Endothelial cell of umbilical vein (primary cell): ENCODE measurements around the gene SIGLEC7. TPM values are rescaled to one million over a fixed set of nuclear protein-coding genes. Genes with fewer than 3 reads are reported as not detected.

Experiments
- BruUV-seq: library from RNA; stranded (reverse); fragments of 400-500 nt; replicated peaks from 2 replicates; lab custom pipeline; 2021; lab: Mats Ljungman, UMichigan
- CTCF ChIA-PET: fragments of 300-600, 350-600 bp; sonication (Branson Sonifier 250); formaldehyde crosslinking; loops from one replicate; lab custom pipeline; 2021; ENCODE audit warnings: antibody characterized with exemption, inconsistent platforms; lab: Charles Lee
- POLR2A ChIA-PET: fragments of 300-600, 350-600 bp; sonication (Branson Sonifier 250); formaldehyde crosslinking; loops from one replicate; lab custom pipeline; 2021; ENCODE audit warnings: antibody characterized with exemption, inconsistent platforms; lab: Charles Lee
- DNase-seq: peaks from one replicate; pipeline ENCODE4 v3.0.0-alpha.2; 2011; ENCODE audit warnings: low read depth, low spot score
- FAIRE-seq: peaks from 2 replicates; lab custom pipeline; 2011; peaks lifted over from hg19 to GRCh38; lab: Jason Lieb, UNC
- H2AFZ ChIP-seq: 2 replicates; pipeline ENCODE4 v1.6.0; 2012; ENCODE audit warnings: low read depth, low read length, control low read depth, inconsistent platforms
- H3K27ac ChIP-seq: 2 replicates; pipeline ENCODE4 v1.5.1; 2011; ENCODE audit warnings: low read depth, mild to moderate bottlenecking, control low read depth, low read length, moderate library complexity; ENCODE audit not compliant: insufficient read depth
- H3K27me3 ChIP-seq, 2 experiments: 2 replicates each; pipeline versions ENCODE4 v1.6.0 to v1.6.1; 2011; ENCODE audit warnings: low read length in 2 of 2, mixed read lengths in 1 of 2; ENCODE audit not compliant: control insufficient read depth in 2 of 2, insufficient read depth in 2 of 2
- H3K36me3 ChIP-seq, 2 experiments: 2 replicates in 1 of 2; 3 replicates in 1 of 2; pipeline ENCODE4 v1.5.1; 2011; ENCODE audit warnings: low read length in 2 of 2, mild to moderate bottlenecking in 1 of 2, moderate library complexity in 1 of 2; ENCODE audit not compliant: control insufficient read depth in 2 of 2, insufficient read depth in 2 of 2; ENCODE audit errors: extremely low read depth in 1 of 2
- H3K4me1 ChIP-seq: 3 replicates; pipeline ENCODE4 v1.5.1; 2011; ENCODE audit warnings: mild to moderate bottlenecking, low read length; ENCODE audit not compliant: control insufficient read depth, insufficient read depth; ENCODE audit errors: extremely low read depth
- H3K4me2 ChIP-seq: 2 replicates; pipeline ENCODE4 v1.6.1; 2011; ENCODE audit warnings: low read length, control low read depth, mixed read lengths; ENCODE audit not compliant: insufficient read depth
- H3K4me3 ChIP-seq, 3 experiments: fragments of 200-600 bp in 1 of 3; sonication (generic), shearing (Covaris generic) in 1 of 3; replicated peaks in 1 of 3; 2 replicates each; pipeline ENCODE4 v1.5.1; 2011 to 2016; ENCODE audit warnings: control low read depth in 3 of 3, low read length in 3 of 3, mild to moderate bottlenecking in 2 of 3, inconsistent platforms in 1 of 3, low read depth in 1 of 3, moderate library complexity in 1 of 3; ENCODE audit not compliant: insufficient read depth in 1 of 3
- H3K79me2 ChIP-seq: 2 replicates; pipeline ENCODE4 v1.6.0; 2012; ENCODE audit warnings: low read length, inconsistent platforms; ENCODE audit not compliant: control insufficient read depth, insufficient read depth
- H3K9ac ChIP-seq: replicated peaks from 2 replicates; pipeline ENCODE3; 2011; ENCODE audit warnings: low read length, control low read depth; ENCODE audit not compliant: insufficient read depth; ENCODE audit errors: extremely low read depth
- H3K9me1 ChIP-seq: replicated peaks from 3 replicates; pipeline ENCODE4 v1.6.0; 2011; ENCODE audit warnings: mild to moderate bottlenecking, low read length; ENCODE audit not compliant: control insufficient read depth, insufficient read depth; ENCODE audit errors: extremely low read depth
- H3K9me3 ChIP-seq: replicated peaks from 2 replicates; pipeline ENCODE4 v1.5.1; 2012; ENCODE audit warnings: low read length, inconsistent platforms; ENCODE audit not compliant: control insufficient read depth, insufficient read depth
- H4K20me1 ChIP-seq: replicated peaks from 2 replicates; pipeline ENCODE3; 2011; ENCODE audit warnings: mild to moderate bottlenecking, low read length; ENCODE audit not compliant: control insufficient read depth, insufficient read depth; ENCODE audit errors: extremely low read depth
- EZH2 ChIP-seq: IDR thresholded peaks from 2 replicates; pipeline ENCODE4 v1.6.1; 2012; ENCODE audit warnings: borderline replicate concordance, low read depth, mild to moderate bottlenecking, moderate library complexity, low read length, inconsistent platforms; ENCODE audit not compliant: severe bottlenecking
- FOS ChIP-seq: IDR thresholded peaks from 2 replicates; pipeline ENCODE4 v1.6.1; 2011; ENCODE audit warnings: mild to moderate bottlenecking, low read length, moderate library complexity, borderline replicate concordance; ENCODE audit not compliant: insufficient read depth
- GATA2 ChIP-seq: IDR thresholded peaks from 2 replicates; pipeline ENCODE4 v1.7.0; 2011; ENCODE audit warnings: low read depth, mild to moderate bottlenecking, moderate library complexity, mixed read lengths, low read length; ENCODE audit not compliant: insufficient read length, insufficient read depth
- JUN ChIP-seq: IDR thresholded peaks from 2 replicates; pipeline ENCODE4 v1.6.1; 2011; ENCODE audit warnings: borderline replicate concordance, low read depth; ENCODE audit not compliant: insufficient read length, insufficient read depth
- MAX ChIP-seq: IDR thresholded peaks from 2 replicates; pipeline ENCODE4 v1.6.1; 2011; ENCODE audit not compliant: insufficient read depth, insufficient read length
- MYC ChIP-seq: IDR thresholded peaks from one replicate; pipeline ENCODE4 v1.6.1; 2011; ENCODE audit warnings: mild to moderate bottlenecking, low read depth, low read length
- POLR2A ChIP-seq: IDR thresholded peaks from 2 replicates; pipeline ENCODE4 v1.6.1; 2012; ENCODE audit warnings: low read depth, mild to moderate bottlenecking, control low read depth, low read length
- POLR2AphosphoS5 ChIP-seq: IDR thresholded peaks from 2 replicates; pipeline ENCODE4 v1.6.1; 2012; ENCODE audit warnings: low read depth, mild to moderate bottlenecking, control low read depth, low read length, moderate library complexity; ENCODE audit not compliant: insufficient read depth
- dilution Hi-C: fragments of 300-500 bp; cut with MboI; formaldehyde crosslinking; loops from one replicate; pipeline ENCODE4 v1.15.0; 2019; ENCODE audit warnings: low sequenced_read_pairs; ENCODE audit not compliant: extremely low pct_ligation_motif_present
- intact Hi-C: fragments of 100-400 bp; cut with micrococcal nuclease; formaldehyde crosslinking; loops from one replicate; pipeline ENCODE4 v1.10.0; 2022
- polyA plus RNA-seq, 4 experiments: library from polyadenylated mRNA; depleted of rRNA in 3 of 4; stranded (reverse) in 3 of 4; unstranded in 1 of 4; fragments of >200 nt; gene quantifications; 2 replicates each; pipeline versions ENCODE4 v1.2.1 to v1.2.3, GENCODE V29; 2011 to 2012; ENCODE audit warnings: missing spikeins in 1 of 4
- total RNA-seq: library from RNA; stranded (reverse); gene quantifications from 2 replicates; pipeline ENCODE4 v1.2.3, GENCODE V29; 2021
- TF ChIP-seq, protein P1 (sequence below), 2 donors: IDR thresholded peaks; 1 replicate in 1 of 2; 2 replicates in 1 of 2; pipeline ENCODE4 v1.5.1; 2011; ENCODE audit warnings: low read length in 2 of 2, mild to moderate bottlenecking in 2 of 2, moderate library complexity in 2 of 2, control low read depth in 1 of 2, inconsistent platforms in 1 of 2, low read depth in 1 of 2; ENCODE audit not compliant: insufficient read depth in 1 of 2; ENCODE audit errors: extremely low read depth in 1 of 2

SIGLEC7 gene
- total and polyA plus RNA-seq, 2 donors (not counting 3 experiments of a cell fraction or from before 2014, with no cell fraction given) = not detected

- Histone ChIP-seq H3K27me3 (no peaks in the 10 kb centered on the region), H3K4me2 (no peak overlapping the region), H4K20me1 (no peaks in the 10 kb centered on the region), H3K27ac (no peak overlapping the region), H3K4me3 (no peak overlapping the region), H3K9me3 (no peaks in the 10 kb centered on the region), H3K9me1 (no peaks in the 10 kb centered on the region), H3K36me3 (no peaks in the 10 kb centered on the region), H3K79me2 (no peaks in the 10 kb centered on the region), H3K4me1 (no peaks in the 10 kb centered on the region), H3K9ac (no peak overlapping the region), H2AFZ (no peak overlapping the region)
- DNase-seq (no peak), FAIRE-seq (no peak)
- BruUV-seq = no TSS peak
- intact Hi-C loops = no loop called here
- ChIA-PET CTCF (no interaction called here), POLR2A (no interaction called here)
- TF ChIP-seq GATA2 (no peak), MYC (no peak), POLR2A (no peak), POLR2AphosphoS5 (no peak), EZH2 (no peak), FOS (no peak), MAX (no peak), JUN (no peak)
- TF ChIP-seq, protein P1, sequence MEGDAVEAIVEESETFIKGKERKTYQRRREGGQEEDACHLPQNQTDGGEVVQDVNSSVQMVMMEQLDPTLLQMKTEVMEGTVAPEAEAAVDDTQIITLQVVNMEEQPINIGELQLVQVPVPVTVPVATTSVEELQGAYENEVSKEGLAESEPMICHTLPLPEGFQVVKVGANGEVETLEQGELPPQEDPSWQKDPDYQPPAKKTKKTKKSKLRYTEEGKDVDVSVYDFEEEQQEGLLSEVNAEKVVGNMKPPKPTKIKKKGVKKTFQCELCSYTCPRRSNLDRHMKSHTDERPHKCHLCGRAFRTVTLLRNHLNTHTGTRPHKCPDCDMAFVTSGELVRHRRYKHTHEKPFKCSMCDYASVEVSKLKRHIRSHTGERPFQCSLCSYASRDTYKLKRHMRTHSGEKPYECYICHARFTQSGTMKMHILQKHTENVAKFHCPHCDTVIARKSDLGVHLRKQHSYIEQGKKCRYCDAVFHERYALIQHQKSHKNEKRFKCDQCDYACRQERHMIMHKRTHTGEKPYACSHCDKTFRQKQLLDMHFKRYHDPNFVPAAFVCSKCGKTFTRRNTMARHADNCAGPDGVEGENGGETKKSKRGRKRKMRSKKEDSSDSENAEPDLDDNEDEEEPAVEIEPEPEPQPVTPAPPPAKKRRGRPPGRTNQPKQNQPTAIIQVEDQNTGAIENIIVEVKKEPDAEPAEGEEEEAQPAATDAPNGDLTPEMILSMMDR (IDR thresholded peaks at IDR 0.05; ENCODE audit: extremely low read depth in 1 of 2, insufficient read depth in 1 of 2, low read depth in 1 of 2, low read length in 2 of 2) = no peak
- dilution Hi-C loops = no loop called here
Measured at GRCh38 chr19:51186323-51186722, 44.2 kb downstream of the SIGLEC7 start.
